H1 (cell line): ENCODE data around the gene MIDN. TPM values are rescaled to one million over a fixed set of nuclear protein-coding genes. Genes with fewer than 3 reads are reported as not detected.

Experiments used
- CTCF ChIA-PET: fragments of 300-600 bp; sonication (Branson Sonifier 250); formaldehyde crosslinking; loops from one replicate; lab custom pipeline; 2021; ENCODE audit not compliant: partially characterized antibody; lab: Charles Lee
- POLR2A ChIA-PET: fragments of 300-600 bp; sonication (Branson Sonifier 250); formaldehyde crosslinking; loops from one replicate; lab custom pipeline; 2021; ENCODE audit warnings: inconsistent platforms; ENCODE audit not compliant: partially characterized antibody; lab: Charles Lee
- DNase-seq, 2 experiments: peaks; one replicate each; pipeline versions ENCODE4 v3.0.0 to v3.0.0-alpha.2; 2010 to 2022; ENCODE audit warnings: low spot score in 2 of 2, low read depth in 1 of 2, mixed read lengths in 1 of 2
- FAIRE-seq: peaks from 2 replicates; lab custom pipeline; 2011; peaks lifted over from hg19 to GRCh38; lab: Jason Lieb, UNC
- H2AFZ ChIP-seq: 2 replicates; pipeline ENCODE4 v1.8.1; 2012; ENCODE audit warnings: low read length, inconsistent platforms
- H2AK5ac ChIP-seq: 2 replicates; pipeline ENCODE4 v1.6.1; 2013; ENCODE audit warnings: low read depth, low read length
- H2BK120ac ChIP-seq: replicated peaks from 2 replicates; pipeline ENCODE3; 2013; ENCODE audit warnings: low read depth, low read length, inconsistent platforms
- H2BK12ac ChIP-seq: 2 replicates; pipeline ENCODE4 v1.6.1; 2013; ENCODE audit warnings: low read depth, low read length
- H2BK15ac ChIP-seq: 2 replicates; pipeline ENCODE4 v1.6.1; 2013; ENCODE audit warnings: low read length
- H2BK20ac ChIP-seq: 2 replicates; pipeline ENCODE4 v1.6.1; 2013; ENCODE audit warnings: low read length
- H2BK5ac ChIP-seq: 2 replicates; pipeline ENCODE4 v1.6.1; 2013; ENCODE audit warnings: low read depth, low read length
- H3K14ac ChIP-seq: 2 replicates; pipeline ENCODE4 v1.6.1; 2013; ENCODE audit warnings: inconsistent platforms; ENCODE audit not compliant: insufficient read length
- H3K18ac ChIP-seq: 2 replicates; pipeline ENCODE4 v1.6.1; 2013; ENCODE audit warnings: low read length; ENCODE audit errors: extremely low read depth
- H3K23ac ChIP-seq: 2 replicates; pipeline ENCODE4 v1.6.1; 2013; ENCODE audit warnings: inconsistent platforms; ENCODE audit not compliant: insufficient read length
- H3K23me2 ChIP-seq: 2 replicates; pipeline ENCODE4 v1.6.1; 2013; ENCODE audit warnings: low read depth, low read length
- H3K27ac ChIP-seq: 2 replicates; pipeline ENCODE4 v1.6.1; 2011; ENCODE audit warnings: low read depth, low read length, inconsistent platforms
- H3K27me3 ChIP-seq, 4 experiments: replicated peaks in 1 of 4; 1 replicate in 1 of 4; 2 replicates in 3 of 4; pipeline versions ENCODE4 v1.6.1 to v1.8.1; 2011 to 2013; ENCODE audit warnings: low read length in 3 of 4, mild to moderate bottlenecking in 3 of 4, inconsistent platforms in 2 of 4, mixed read lengths in 2 of 4, moderate library complexity in 1 of 4; ENCODE audit not compliant: control insufficient read depth in 3 of 4, insufficient read depth in 3 of 4; ENCODE audit errors: extremely low read depth in 1 of 4
- H3K36me3 ChIP-seq, 4 experiments: 2 replicates each; pipeline versions ENCODE4 v1.6.1 to v1.8.1; 2011 to 2013; ENCODE audit warnings: mild to moderate bottlenecking in 4 of 4, low read length in 3 of 4, moderate library complexity in 2 of 4, control low read depth in 1 of 4, inconsistent platforms in 1 of 4; ENCODE audit not compliant: insufficient read depth in 4 of 4, control insufficient read depth in 2 of 4
- H3K4ac ChIP-seq: replicated peaks from 2 replicates; pipeline ENCODE3; 2013; ENCODE audit warnings: low read length, low read depth, mixed read lengths, inconsistent platforms; ENCODE audit not compliant: insufficient read length
- H3K4me1 ChIP-seq, 4 experiments: replicated peaks in 1 of 4; 1 replicate in 1 of 4; 2 replicates in 3 of 4; pipeline versions ENCODE4 v1.6.1 to v1.8.1; 2011 to 2013; ENCODE audit warnings: low read length in 3 of 4, inconsistent platforms in 2 of 4, mixed read lengths in 1 of 4; ENCODE audit not compliant: insufficient read depth in 4 of 4, control insufficient read depth in 3 of 4
- H3K4me2 ChIP-seq, 2 experiments: 2 replicates each; pipeline versions ENCODE4 v1.6.1 to v1.8.1; 2011 to 2013; ENCODE audit warnings: low read depth in 2 of 2, low read length in 2 of 2, control low read depth in 1 of 2, inconsistent platforms in 1 of 2, mild to moderate bottlenecking in 1 of 2; ENCODE audit not compliant: insufficient read depth in 1 of 2
- H3K4me3 ChIP-seq, 4 experiments: fragments of 200-600, 300-600 bp in 1 of 4; sonication (generic), shearing (Covaris generic), sonication (Bioruptor Twin) in 1 of 4; 2 replicates each; pipeline versions ENCODE4 v1.5.1 to v1.8.1; 2011 to 2016; ENCODE audit warnings: low read length in 4 of 4, low read depth in 3 of 4, control low read depth in 2 of 4, inconsistent platforms in 2 of 4, mild to moderate bottlenecking in 2 of 4, mixed read lengths in 1 of 4, moderate library complexity in 1 of 4; ENCODE audit not compliant: insufficient read depth in 2 of 4; ENCODE audit errors: extremely low read depth in 1 of 4
- H3K56ac ChIP-seq: replicated peaks from 2 replicates; pipeline ENCODE3; 2013; ENCODE audit warnings: low read depth, mild to moderate bottlenecking, mixed read lengths, low read length, inconsistent platforms; ENCODE audit not compliant: insufficient read length
- H3K79me1 ChIP-seq: 2 replicates; pipeline ENCODE4 v1.6.1; 2013; ENCODE audit warnings: low read depth, low read length, control low read depth
- H3K79me2 ChIP-seq, 2 experiments: 2 replicates each; pipeline versions ENCODE4 v1.6.1 to v1.8.1; 2012 to 2013; ENCODE audit warnings: low read length in 2 of 2, mild to moderate bottlenecking in 2 of 2, inconsistent platforms in 1 of 2; ENCODE audit not compliant: insufficient read depth in 2 of 2, control insufficient read depth in 1 of 2
- H3K9ac ChIP-seq, 4 experiments: replicated peaks in 1 of 4; 1 replicate in 1 of 4; 2 replicates in 3 of 4; pipeline versions ENCODE4 v1.6.1 to v1.8.1; 2011 to 2013; ENCODE audit warnings: low read depth in 3 of 4, low read length in 3 of 4, control low read depth in 2 of 4, mild to moderate bottlenecking in 2 of 4, moderate library complexity in 2 of 4, inconsistent platforms in 1 of 4; ENCODE audit errors: extremely low read depth in 1 of 4
- H3K9me3 ChIP-seq, 2 experiments: 2 replicates each; pipeline versions ENCODE4 v1.6.1 to v1.8.1; 2012 to 2013; ENCODE audit warnings: mild to moderate bottlenecking in 2 of 2, moderate library complexity in 2 of 2, control low read depth in 1 of 2, inconsistent platforms in 1 of 2, low read depth in 1 of 2, low read length in 1 of 2, mixed read lengths in 1 of 2; ENCODE audit not compliant: insufficient read depth in 2 of 2
- H4K20me1 ChIP-seq, 2 experiments: replicated peaks in 1 of 2; 2 replicates each; pipeline versions ENCODE3 to v1.8.1; 2011 to 2013; ENCODE audit warnings: inconsistent platforms in 2 of 2, low read length in 2 of 2, mild to moderate bottlenecking in 1 of 2; ENCODE audit not compliant: insufficient read depth in 2 of 2, control insufficient read depth in 1 of 2
- H4K5ac ChIP-seq: 2 replicates; pipeline ENCODE4 v1.6.1; 2013; ENCODE audit warnings: low read length, low read depth, mixed read lengths, inconsistent platforms; ENCODE audit not compliant: insufficient read length
- H4K8ac ChIP-seq: 2 replicates; pipeline ENCODE4 v1.8.0; 2013; ENCODE audit warnings: mild to moderate bottlenecking, moderate library complexity, low read length, inconsistent platforms; ENCODE audit not compliant: insufficient read depth; ENCODE audit errors: extremely low read depth
- H4K91ac ChIP-seq: replicated peaks from 2 replicates; pipeline ENCODE3; 2013; ENCODE audit warnings: low read length, mixed read lengths, inconsistent platforms; ENCODE audit not compliant: insufficient read length
- CTBP2 ChIP-seq: IDR thresholded peaks from 2 replicates; pipeline ENCODE4 v1.7.0; 2011; ENCODE audit warnings: borderline replicate concordance, mild to moderate bottlenecking, moderate library complexity, mixed read lengths, low read length; ENCODE audit not compliant: insufficient read depth, insufficient read length
- EGR1 ChIP-seq: IDR thresholded peaks from 2 replicates; pipeline ENCODE4 v1.6.1; 2011; ENCODE audit warnings: low read depth, low read length, borderline replicate concordance
- EP300 ChIP-seq, 2 experiments: IDR thresholded peaks; 1 replicate in 1 of 2; 2 replicates in 1 of 2; pipeline ENCODE4 v1.6.1; 2011 to 2012; ENCODE audit warnings: low read depth in 2 of 2, low read length in 2 of 2, mild to moderate bottlenecking in 2 of 2, borderline replicate concordance in 1 of 2, inconsistent platforms in 1 of 2, moderate library complexity in 1 of 2
- JUN ChIP-seq: IDR thresholded peaks from 2 replicates; pipeline ENCODE4 v1.6.1; 2011; ENCODE audit warnings: low read depth, mild to moderate bottlenecking, improper control_type of control experiment, low read length
- PHF8 ChIP-seq: fragments of 200-600 bp; sonication (generic); conservative IDR thresholded peaks from 2 replicates; pipeline ENCODE4 v1.7.1; 2012; ENCODE audit warnings: low read depth, mild to moderate bottlenecking, inconsistent platforms, low read length, moderate library complexity
- POLR2A ChIP-seq, 2 experiments: IDR thresholded peaks; 1 replicate in 1 of 2; 2 replicates in 1 of 2; pipeline ENCODE4 v1.6.1; 2011; ENCODE audit warnings: low read depth in 2 of 2, low read length in 2 of 2, mild to moderate bottlenecking in 2 of 2; ENCODE audit errors: control extremely low read depth in 1 of 2
- SIN3A ChIP-seq, 2 experiments: IDR thresholded peaks in 1 of 2; conservative IDR thresholded peaks in 1 of 2; 2 replicates each; pipeline ENCODE4 v1.6.1; 2011 to 2012; ENCODE audit warnings: low read length in 2 of 2, improper control_type of control experiment in 1 of 2, low read depth in 1 of 2, mild to moderate bottlenecking in 1 of 2
- SP1 ChIP-seq: IDR thresholded peaks from 2 replicates; pipeline ENCODE4 v1.6.1; 2011; ENCODE audit warnings: low read depth, low read length
- TAF7 ChIP-seq: optimal IDR thresholded peaks from 2 replicates; pipeline ENCODE3; 2011; ENCODE audit warnings: low read depth, mild to moderate bottlenecking, inconsistent platforms, low read length, moderate library complexity, borderline replicate concordance
- TEAD4 ChIP-seq: IDR thresholded peaks from 2 replicates; pipeline ENCODE4 v1.6.1; 2012; ENCODE audit warnings: low read depth, low read length, inconsistent platforms, mixed read lengths
- WGBS, 2 experiments: shearing (Covaris generic) in 1 of 2; methylation state at CpG; one replicate each; pipeline versions ENCODE4 v1.1.6 to v1.1.7; 2013 to 2015; ENCODE audit warnings: low lambda C conversion rate in 2 of 2, mixed read lengths in 2 of 2, inconsistent platforms in 1 of 2, low coverage in 1 of 2, missing lambda C conversion rate in 1 of 2; ENCODE audit not compliant: insufficient replicate concordance in 2 of 2, insufficient coverage in 1 of 2, insufficient read length in 1 of 2; ENCODE audit errors: extremely low coverage in 1 of 2, missing lambda C conversion rate in 1 of 2; 5-methylcytosine and 5-hydroxymethylcytosine counted together
- polyA plus RNA-seq, 7 experiments: library from polyadenylated mRNA; depleted of rRNA in 3 of 7; stranded (reverse) in 5 of 7; unstranded in 2 of 7; fragments of >200 nt in 5 of 7; fragments of 200-250 nt in 2 of 7; gene quantifications; 1 replicate in 5 of 7; 2 replicates in 1 of 7; 4 replicates in 1 of 7; pipeline versions ENCODE4 v1.2.1 to v1.2.3, GENCODE V29; 2011 to 2013; ENCODE audit warnings: missing spikeins in 2 of 7, mixed read lengths in 2 of 7
- total RNA-seq: library from RNA; stranded (reverse); fragmentation: NEBNext Ultra II Directional; extraction: Animal tissue kit (Norgen Biotek cat#: 25700); gene quantifications from 2 replicates; pipeline ENCODE4 v1.2.1, GENCODE V29; 2021

Gene MIDN
- total and polyA plus RNA-seq, 2 of the 8 experiments (the other 6 are each of a cell fraction or from before 2014, with no cell fraction given), result 39.8 to 159 TPM

DNA sequence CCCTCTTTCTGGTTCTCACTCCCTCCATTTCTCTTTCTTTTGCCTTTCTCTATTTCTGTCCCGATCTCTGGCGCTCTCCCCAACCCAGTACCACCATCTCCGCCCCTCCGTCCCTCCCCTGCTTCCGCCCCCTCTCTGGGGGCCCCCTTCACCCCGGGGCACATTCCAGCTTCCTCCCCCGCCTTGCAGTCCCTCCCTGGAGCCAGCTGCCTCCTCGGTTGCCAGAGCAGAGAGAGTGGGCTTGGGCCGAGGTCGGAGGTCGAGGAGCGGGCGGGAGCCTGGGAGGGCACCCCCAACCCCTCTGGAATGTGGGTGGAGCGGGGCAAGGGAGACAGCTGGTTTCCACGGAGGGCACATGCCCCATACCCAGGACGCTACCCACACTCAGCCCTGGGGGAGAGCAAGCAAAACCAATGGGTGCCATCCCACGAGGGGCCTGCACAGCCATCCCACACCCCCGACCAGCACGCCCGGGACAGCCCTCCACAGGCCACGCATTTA lies 14.3 kb downstream of the MIDN start:
- Histone ChIP-seq H2AFZ (no peak overlapping the region), H3K18ac (peak overlapping the region; percentile 32; the same call in 1 of the 2 replicates), H4K5ac (no peak overlapping the region), H4K20me1 (peaks cover 2 to 9% of the 10 kb centered on the region in 2 experiments), H2AK5ac (no peak overlapping the region), H3K36me3 (peaks cover 0 to 8% (median 0%) of the 10 kb centered on the region in 4 experiments; a peak in 2 of 8 replicates), H3K23ac (no peak overlapping the region), H3K56ac (peak overlapping the region; percentile 59), H3K79me2 (no peaks in the 10 kb centered on the region), H3K4me3 (peak overlapping the region in 3 of 4 experiments; percentile 5 to 77 (median 55); a peak in 5 of 8 replicates), H3K23me2 (peaks cover 32% of the 10 kb centered on the region; the same call in 1 of the 2 replicates), H3K27ac (no peak overlapping the region), H3K27me3 (peaks cover 0 to 7% (median 4%) of the 10 kb centered on the region in 4 experiments; a peak in 4 of 7 replicates), H3K4me1 (peaks cover 0 to 65% (median 42%) of the 10 kb centered on the region in 4 experiments; a peak in 6 of 7 replicates), H2BK12ac (peak overlapping the region; percentile 96; the same call in 1 of the 2 replicates), H3K14ac (no peak overlapping the region), H2BK20ac (0 out of 2 replicates have a peak overlapping the region, but pooled peaks have one; percentile 43), H2BK120ac (no peak overlapping the region), H3K4ac (peak overlapping the region; percentile 44), H2BK5ac (peak overlapping the region; percentile 88; the same call in 1 of the 2 replicates), H3K9ac (no peak overlapping the region; a peak in 2 of 7 replicates), H4K8ac (no peak overlapping the region; the same call in 1 of the 2 replicates), H2BK15ac (no peak overlapping the region; the same call in 1 of the 2 replicates), H3K4me2 (peak overlapping the region; percentile 83 to 94), H3K79me1 (no peaks in the 10 kb centered on the region), H4K91ac (peak overlapping the region; percentile 85), H3K9me3 (no peaks in the 10 kb centered on the region)
- DNase-seq, result no peak
- POLR2A ChIA-PET, result interaction anchor here (1.0 to 19.4 kb wide), 5 partner anchors 8 to 62 kb away, joined by 3 to 456 read pairs (median 331); partner anchors contain the start of genes ATP5F1D, CBARP, FAM174C and MIDN
- CTCF ChIA-PET, result interaction anchor here (0.8 to 15.9 kb wide), 6 partner anchors 9 to 237 kb away, joined by 3 to 212 read pairs (median 3); partner anchors contain the start of genes ATP5F1D and CNN2
- 67% methylated on average over 6 of the region's 21 CpGs; no CpG with 5 or more reads in 1 of the 2 experiments for WGBS, 2 experiments
- FAIRE-seq, result no peak
- TF ChIP-seq TAF7, result peak; percentile 29
- TF ChIP-seq PHF8, result no peak
- no peak for TF ChIP-seq SIN3A (conservative IDR thresholded peaks at IDR 0.05 in 1 of 2, IDR thresholded peaks at IDR 0.05 in 1 of 2; ENCODE audit: low read depth in 1 of 2, low read length in 2 of 2)
- TF ChIP-seq EP300 (IDR thresholded peaks at IDR 0.05; ENCODE audit: borderline replicate concordance in 1 of 2, low read depth in 2 of 2, low read length in 2 of 2), result peak in 1 of 2 experiments; percentile 31; a peak in 1 of 3 replicates
- TF ChIP-seq TEAD4, result peak; percentile 87
- peak; percentile 41 for TF ChIP-seq CTBP2
- TF ChIP-seq JUN, result no peak
- peak; percentile 64; the same call in 1 of the 2 replicates for TF ChIP-seq SP1
- peak in 1 of 2 experiments; percentile 53; a peak in 1 of 3 replicates for TF ChIP-seq POLR2A (IDR thresholded peaks at IDR 0.05; ENCODE audit: control extremely low read depth in 1 of 2, low read depth in 2 of 2, low read length in 2 of 2)
- TF ChIP-seq EGR1, result peak; percentile 97
